NCI-H748 treated with DMSO at 0.1 percent for 48 hours (cell line): ENCODE results near the gene LBH.

Experiments
- DNase-seq: peaks from one replicate; lab custom pipeline; 2025; lab: John Stamatoyannopoulos, UW

LBH gene

DNA sequence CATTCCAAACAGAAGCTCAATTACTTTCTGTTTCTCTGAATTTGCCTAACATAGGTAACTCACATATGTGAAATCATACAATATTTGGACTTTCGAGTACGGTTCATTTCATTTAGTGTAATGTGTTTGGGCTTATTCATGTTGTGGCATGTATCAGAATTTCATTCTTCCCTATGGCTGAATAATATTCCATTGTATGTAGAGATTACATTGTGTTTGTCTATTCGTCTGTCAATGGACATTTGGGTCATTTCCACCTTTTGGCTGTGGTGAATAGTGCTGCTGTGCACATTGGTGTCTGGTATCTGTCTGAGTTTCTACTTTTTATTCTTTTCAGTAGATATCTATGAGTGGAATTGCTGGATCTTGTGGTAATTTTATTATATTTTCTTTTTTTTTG is 43.9 kb downstream of the LBH start:
- no peak for DNase-seq

DNA sequence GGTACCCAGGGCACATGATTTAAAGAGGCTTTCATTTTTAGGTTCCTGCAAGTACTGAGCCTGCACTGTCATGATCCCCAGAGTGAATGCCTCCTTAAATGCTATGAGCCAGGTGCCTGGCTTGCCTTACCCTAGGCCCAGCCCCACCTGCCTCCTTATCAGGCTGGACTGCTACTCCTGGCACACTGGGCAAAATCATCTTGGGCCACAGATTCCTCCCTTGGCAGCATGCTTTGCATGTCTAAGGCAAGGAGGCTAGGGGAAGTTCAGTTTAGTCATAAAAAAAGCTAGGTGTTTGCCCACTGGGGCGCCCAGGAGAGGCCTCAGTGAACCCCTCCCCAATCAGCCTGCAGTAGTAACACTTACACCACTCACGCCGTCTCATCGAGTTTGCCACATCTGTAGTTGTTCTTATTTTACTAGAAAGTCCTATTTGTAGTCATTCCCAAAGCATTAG is 45.1 kb downstream of the LBH start:
- DNase-seq: no peak

DNA sequence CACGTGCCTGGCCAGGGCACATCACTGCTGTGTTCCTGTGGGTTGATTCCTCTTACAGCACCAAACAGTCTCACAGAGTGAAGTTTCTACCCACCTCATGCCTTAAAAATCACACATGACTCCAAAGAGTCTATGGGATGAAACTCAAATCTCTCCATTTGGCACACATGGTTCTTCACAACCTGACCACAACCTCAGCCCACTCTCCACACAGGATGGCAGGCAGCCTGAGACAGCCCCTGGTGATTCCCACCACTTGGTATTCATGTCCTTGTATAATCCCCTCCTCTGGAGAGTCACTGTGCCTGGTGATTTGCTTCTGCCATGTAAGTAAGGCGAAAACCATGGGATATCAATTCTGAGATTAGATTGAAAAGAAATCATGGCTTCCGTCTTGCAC is 46.2 kb downstream of the LBH start:
- no peak for DNase-seq

DNA sequence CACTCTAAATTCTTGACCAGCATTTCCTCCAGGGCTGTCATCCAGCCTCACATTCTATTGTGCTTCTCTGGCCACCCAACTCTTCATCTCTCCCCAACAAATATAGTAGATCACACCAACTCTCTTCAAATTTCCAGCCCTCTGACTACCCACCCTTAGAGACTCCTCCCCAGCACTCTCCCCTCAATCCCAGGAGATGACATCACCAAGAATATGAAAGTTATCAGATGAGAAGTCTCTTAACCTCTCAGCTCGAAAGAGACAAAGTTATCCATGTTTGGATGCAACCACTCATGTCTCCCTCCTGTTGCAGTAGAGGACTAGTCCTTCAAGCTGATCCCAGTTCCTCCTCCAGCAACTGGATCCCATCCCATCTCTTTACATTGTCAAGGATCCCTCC is 47.1 kb downstream of the LBH start:
- no peak for DNase-seq

DNA sequence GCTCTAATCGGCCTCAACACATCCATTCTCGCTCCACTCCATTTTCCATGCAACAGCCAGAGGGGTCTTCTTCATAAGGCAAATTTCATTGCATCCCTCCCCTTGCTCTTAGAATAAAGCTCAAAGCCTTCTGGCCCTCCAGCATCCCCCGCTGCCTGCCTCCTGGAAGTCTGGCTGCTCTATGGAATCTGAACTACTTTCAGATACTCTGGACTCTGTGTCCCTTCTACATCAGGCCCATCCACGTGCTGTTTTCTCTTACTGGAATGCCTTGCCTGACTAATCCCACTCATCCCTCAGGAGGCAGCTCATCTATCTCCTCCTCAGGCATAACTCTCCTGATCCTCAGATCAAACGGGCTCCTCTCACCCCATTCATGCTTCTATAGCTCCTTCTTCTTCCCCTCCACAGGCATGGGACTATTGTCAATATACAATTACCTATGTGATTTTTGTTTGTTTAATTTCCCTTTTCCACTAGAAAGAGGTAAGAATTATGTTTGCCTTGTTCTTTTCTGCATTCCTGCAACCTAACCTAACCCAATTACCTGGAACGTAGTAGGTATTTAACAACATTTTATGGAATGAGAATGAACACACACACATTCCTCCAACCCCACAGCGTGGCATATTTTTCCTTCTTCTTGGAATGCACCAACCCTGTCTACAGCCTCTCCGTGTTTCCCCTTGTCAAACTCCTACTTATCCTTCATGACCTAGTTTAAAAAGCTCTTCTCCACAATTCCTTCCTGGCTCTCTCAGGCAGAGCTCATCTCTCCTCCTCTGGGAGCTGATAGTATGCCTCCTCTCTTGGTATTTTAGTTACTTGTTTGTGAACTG is 49.5 kb downstream of the LBH start:
- DNase-seq: no peak

DNA sequence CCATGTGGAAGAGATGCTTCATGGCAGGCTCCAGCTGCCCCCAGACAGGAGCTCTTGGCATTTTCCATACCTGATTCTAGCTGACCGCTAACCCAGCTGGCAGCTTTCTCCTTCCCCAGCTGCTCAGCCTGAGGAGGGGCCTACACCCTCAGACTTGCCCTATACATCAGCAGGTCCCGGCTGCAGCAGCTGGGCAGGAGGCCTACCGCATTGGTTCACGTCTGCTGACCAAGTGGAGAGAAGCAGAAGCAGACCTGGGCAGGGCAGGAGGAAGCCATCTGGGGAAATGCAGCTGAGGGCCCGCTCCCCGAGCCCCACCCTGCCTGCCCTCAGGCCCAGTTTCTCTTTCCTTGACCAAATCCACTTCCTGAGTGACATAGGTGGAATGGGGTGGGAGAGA is 50.7 kb downstream of the LBH start:
- no peak for DNase-seq

DNA sequence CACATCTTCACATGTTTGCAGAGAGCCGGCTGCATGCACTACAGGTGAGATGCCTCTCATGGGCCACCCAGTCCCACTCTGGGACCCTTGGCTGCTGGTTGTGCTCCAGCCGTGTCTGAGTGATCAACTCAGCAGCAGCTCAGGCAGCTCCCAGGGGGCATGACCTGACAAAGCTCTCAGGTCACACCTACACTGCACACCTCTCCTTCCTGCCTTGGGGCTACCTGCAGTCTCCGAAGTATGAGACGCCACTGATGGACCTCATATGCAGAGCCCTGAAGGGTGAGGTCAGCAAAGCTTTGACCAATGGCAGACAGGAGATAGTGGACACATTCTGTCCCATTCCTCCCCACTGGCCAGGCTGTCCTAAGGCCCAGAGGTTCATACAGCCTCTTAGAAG is 51.4 kb downstream of the LBH start:
- DNase-seq: no peak

DNA sequence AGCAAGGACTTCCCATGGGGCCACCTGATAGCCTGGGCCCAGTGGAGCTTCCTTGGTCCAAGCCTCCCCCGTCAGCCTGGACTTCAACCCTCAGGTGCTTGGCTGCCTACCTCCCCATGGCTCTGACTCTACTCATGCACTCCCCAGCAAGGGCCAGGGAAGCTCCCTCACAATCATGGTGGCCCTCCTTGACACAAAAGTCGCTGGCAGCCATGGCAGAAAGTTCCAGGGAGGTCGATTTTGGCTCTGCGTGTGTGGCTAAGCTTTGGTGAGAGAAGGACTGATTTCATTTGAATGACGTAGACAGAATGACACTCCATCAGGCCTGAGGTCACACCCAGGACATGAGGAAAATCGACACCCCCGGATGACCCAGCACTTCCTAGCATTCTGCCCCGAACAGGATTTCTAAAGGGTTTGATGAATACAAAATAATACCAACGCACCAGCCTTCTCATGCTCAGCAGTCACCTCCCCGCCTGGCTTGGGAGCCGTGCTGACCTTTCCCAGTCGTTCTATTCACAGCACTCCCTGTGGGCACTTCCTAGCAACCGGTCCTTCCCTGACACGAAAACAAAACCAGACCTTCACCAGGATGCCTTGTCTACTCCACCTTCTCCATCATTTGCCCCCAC is 52.7 kb downstream of the LBH start:
- DNase-seq: no peak

DNA sequence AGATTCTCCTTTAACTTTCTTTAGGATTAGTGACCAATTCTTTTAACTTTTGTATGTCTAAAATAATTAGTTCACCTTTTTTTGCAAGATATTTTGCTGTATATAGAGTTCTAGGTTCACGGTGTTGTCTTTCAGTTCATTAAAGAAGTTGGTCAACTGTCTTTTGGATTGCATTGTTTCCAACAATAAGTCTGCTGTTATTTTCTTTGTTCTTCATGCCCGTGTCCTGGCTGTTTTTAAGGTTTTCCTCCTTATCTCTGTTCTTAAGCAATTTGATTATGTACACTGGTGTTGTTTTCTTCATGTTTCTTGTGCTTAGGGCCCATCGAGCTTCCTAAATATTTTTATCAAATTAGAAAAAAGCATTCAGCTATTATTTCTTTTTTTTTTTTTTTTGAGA is 54.4 kb downstream of the LBH start:
- DNase-seq: no peak

DNA sequence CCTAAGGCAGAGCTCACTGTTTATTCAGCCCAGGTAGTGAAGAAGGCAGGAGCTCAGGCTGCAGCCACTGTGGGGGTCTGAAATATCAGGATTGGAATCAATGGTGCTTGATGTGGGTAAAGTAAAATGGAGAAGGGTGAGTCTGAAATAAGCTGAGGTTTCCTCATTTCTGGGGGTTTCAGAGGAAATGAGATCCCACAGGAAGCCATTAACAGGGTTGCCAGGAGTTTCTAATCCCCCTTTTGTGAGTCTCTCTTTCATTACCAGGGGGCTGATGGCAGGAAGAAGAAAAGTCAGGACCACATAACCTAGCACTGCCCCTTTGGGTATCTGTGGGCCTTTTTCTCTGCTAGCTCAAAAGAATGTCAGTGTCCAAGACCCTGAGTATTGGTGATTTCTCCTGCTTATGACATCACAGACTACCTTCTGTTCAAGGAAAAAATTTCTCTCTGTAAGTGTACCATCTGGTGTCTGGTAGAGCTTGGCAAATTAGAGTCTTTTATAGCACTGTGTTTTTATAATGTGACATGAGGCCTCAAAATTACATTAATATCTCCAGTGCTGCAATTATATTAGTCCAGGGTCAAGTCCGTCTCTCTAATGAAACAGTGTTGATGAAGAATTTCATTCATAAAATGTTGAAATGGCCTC is 56.0 kb downstream of the LBH start:
- no peak for DNase-seq

DNA sequence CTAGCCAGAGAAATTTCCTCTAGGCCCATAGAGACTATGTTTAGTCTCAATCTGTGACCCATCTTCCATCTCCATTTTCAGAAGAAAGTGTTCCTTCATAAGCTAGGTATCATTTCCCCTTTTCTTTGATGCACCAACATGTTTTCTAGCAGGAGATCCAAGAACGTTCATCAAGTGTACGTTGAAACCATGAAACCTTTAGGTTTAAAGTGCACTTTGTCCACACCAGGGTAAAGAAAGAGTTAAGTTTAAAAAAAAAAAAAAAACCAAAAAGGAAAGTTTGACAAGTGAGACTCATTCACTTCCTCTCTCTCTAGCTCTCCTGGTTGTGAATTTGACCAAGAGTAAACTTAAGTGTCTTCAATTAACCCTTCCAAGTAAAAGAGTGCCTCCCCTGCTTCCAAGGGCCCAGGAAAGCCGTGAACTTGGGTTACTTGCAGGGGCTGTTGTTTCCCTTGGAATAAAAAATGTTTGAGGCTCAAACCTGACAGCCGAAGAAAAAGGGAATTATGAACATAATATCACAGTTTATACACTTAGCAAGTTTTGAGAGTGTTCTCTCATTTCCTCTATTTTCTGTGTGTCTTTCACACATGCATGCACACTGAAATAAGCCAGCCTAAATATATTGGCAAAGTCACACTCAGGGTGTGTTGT is 56.7 kb downstream of the LBH start:
- no peak for DNase-seq

DNA sequence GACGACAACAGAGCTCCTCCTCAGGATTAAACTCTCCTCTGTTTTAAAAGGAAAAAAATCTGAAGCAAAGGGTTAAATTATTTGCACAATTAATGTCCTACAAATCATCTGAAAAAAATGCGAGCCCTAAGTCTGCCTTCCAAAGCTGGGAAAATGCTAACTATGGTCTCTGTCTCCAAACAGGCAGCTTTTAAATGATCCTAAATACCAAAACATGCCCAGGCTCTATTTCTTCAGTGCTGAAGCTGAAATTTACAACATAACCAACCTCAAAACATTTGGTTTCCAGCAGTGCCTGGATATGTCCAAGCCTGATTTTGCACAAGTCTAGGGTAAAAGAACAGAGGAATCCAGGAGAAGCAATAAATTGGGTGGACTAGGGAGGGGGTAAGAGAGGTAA is 57.2 kb downstream of the LBH start:
- no peak for DNase-seq

DNA sequence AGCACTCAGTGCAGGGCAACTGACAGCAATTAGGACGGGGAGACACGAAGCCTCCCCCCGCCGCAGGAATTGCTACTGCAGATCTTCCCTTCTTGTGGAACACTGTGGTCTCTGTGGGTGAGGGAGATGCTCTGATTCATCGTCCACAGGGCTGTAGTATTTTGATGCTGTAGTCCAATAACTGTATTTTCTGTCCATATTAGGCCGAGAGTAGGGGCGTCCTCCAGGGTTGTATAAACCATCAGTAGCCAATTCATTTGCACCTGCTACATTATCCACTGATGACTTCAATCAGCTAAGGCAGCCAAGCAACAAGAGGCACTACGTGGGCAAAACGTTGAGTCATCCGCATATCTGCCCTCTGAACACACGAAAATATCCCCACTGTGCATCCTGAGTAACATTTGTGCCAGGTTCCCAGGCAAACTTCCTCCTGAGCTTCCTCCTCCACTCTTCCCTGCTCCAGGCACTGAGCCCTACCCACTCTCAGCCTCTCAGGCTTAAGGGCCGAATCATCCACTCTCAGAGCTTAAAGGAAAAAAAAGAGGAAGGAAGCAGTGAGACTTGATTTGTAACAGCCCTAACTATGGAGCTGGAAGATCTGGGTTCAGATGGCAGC is 62.1 kb downstream of the LBH start:
- DNase-seq: no peak

DNA sequence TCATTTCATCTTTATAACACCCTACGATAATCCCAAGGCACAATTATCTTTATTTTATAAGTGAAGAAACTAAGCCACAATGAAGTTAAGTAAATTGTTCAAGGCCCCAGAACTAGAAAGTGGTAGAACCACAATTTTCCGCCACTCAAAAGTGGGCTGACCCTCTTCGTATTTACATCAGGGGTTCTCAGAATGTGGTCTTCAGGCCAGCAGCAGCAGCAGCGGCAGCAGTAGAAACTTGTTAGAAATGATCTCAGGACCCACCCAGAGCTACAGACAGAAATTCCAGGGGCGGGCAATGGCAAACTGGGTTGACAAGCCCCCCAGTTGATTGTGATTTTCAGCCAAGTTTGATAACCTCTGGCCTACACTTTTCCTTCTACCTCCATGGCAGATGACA is 62.8 kb downstream of the LBH start:
- no peak for DNase-seq

DNA sequence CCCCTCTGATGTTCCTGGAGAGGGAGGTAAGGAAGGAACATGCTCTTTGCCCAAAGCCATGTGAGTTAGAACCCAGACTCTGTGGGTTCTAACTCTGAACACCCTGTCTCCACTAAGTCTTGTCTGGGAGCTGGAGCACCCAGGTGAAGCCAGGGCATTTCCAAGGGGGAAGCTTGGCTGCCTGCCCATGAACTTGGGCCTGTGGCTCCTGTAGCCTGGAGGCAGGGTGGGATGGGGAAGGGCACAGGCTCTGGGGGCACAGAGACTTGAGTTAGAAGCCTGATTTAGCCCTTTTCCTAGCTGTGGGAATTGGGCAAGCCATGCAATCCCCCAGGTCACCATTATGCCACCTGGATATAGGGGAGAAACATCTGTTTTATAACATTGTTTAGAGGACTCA is 65.2 kb downstream of the LBH start:
- no peak for DNase-seq

DNA sequence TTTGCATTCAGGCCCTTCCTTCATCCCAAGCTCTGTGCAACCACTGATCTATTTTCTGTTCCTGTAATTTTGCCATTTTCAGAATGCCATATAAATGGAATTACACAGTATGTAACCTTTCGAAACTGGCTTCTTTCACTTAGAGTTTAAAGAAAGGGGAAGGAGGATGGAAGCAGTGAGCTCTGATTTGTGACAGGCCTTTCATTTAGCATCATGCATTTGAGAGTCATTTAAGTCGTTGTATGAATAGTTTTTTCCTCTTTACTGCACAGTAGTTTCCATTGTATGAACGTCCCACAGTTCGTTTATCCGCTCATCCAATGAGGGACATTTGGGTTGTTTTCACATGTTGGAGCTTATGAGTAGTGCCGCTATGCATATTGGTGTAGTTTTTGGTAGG is 67.0 kb downstream of the LBH start:
- DNase-seq: no peak

DNA sequence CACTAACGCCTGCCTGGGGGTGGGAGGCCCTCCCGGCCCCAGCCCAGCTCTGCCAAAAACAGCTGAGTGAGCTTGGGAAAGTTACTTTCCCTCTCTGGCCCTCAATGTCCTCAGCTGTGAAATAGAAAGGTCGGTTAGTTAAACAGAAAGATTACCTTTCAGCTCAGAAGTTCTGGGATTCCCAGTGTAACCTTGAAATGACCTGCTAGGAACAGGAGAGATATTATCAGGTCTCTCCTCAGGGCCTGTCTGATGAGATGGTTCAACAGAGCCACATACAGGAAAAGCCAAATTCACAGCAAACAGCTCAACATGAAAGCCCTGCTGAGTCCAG is 68.8 kb downstream of the LBH start:
- no peak for DNase-seq

DNA sequence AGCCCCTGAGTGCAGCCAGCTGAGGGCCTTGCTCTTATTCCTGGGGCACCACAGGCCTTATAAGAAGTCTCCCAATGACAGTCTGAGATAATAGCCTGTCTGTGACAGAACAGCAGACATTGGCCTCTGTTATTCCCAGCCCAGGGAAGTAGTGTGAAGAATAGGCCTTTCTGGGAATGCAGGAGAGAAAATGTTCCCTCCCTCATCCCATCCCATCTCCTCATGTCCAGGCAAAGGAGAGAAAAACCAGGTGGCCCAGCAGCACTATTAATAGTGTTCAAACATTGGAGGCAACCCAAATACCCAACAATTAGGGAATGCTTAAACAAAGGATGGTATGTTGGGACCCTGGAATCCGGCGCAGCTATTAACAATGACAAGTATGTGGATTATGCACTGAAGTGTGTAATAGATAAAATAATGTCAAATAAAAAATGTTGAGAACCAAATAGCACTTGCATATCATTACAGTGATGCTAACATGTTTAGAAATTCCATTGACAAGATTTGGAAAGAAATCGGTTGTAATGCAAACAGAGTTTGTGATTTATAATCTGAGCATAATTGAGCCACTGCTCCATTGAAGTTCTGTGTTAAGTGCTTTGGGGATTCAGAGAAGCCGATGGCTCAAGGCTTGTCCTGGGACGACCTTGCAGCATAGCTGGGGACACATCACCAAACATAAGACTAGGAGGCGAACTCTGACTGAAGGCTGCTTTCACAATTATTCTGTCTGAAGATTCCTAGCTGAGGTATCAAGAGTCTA is 69.3 kb downstream of the LBH start:
- no peak for DNase-seq

DNA sequence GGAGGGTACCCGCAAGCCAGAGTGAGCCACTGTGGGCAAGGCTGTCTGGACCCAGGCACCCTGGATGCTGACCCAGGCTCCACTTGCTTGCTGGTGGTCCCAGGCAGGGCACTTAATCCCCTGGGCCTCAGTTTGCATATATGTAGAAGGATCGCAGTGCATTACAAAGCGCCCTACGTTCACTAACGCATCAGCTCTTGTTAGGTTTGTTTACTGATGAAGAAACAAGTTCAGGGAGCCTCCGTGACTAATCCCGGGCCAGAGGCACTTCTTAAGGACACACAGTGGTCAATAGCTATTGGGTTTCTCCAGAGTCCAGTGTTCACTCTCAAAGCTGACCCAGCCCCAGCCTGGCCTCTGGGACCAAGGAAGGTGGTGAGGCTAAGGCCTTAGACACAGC is 70.2 kb downstream of the LBH start:
- DNase-seq: no peak

DNA sequence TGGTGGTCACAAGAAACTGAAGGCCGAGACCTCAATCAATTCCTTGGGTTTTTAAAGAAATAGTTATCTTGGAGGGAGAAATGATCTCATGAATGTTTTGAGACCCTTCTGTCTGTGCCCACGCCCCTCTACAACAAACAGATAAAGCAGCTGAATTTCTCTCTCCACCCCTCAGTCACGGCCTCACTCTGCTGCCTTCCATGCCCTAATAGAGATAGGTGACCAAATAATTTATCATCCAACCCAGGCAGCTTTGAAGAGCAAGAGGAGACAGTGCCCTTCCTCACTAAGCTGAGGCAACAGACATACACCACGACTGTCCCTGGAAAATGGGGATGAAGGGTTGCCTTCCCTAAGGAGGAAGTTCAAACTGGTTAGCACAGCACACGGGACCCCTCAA is 71.2 kb downstream of the LBH start:
- no peak for DNase-seq

DNA sequence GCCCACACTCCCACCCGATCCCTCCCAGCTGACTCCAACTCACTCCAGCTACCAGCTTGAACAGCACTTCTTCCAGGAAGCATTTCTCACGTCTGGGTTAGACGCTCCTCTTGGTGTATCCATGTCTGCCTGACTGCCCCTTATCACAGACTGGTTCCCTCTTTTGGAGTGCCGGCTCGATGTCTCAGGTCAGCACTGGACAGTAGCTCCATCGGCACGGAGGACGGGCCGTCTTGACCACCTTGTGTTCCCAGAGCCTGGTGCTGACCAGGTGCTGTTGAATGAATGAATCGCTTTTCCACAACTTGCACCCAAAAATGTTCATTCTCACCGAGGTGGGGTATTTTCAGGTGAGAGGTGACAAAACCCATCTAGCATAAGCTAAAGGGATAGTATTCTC is 71.8 kb downstream of the LBH start:
- no peak for DNase-seq

DNA sequence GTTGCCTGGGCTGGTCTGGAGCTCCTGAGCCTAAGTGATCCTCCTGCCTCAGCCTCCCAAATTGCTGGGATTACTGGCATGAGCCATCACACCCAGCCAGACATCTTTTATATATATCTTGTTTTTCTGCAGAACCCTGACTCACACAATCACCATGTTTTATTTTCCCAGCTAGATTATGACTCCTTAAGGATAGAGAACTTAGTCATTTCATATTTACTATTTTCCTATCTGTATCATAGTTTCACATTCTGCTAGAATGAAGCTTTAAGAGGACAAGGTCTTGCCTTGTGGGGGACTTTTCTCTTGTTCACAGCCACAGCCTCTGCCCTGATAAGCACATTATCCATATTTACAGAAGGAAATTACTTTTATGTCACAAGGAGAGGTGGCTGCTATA is 73.9 kb downstream of the LBH start:
- no peak for DNase-seq
